Pons (tissue), 1 donor: ENCODE measurements around the gene MAST1.
A peak's percentile ranks its signal among the peaks of the same experiment; 100 is the strongest.
"Not testable (repeated sequence)": the region's sequence is repeated elsewhere in the genome, so short reads cannot be mapped to it uniquely, and the experiment has no call there.

Source experiments
- DNase-seq: peaks from one replicate; pipeline ENCODE4 v3.0.0-alpha.2; 2016; ENCODE audit warnings: low spot score

Gene MAST1

DNA sequence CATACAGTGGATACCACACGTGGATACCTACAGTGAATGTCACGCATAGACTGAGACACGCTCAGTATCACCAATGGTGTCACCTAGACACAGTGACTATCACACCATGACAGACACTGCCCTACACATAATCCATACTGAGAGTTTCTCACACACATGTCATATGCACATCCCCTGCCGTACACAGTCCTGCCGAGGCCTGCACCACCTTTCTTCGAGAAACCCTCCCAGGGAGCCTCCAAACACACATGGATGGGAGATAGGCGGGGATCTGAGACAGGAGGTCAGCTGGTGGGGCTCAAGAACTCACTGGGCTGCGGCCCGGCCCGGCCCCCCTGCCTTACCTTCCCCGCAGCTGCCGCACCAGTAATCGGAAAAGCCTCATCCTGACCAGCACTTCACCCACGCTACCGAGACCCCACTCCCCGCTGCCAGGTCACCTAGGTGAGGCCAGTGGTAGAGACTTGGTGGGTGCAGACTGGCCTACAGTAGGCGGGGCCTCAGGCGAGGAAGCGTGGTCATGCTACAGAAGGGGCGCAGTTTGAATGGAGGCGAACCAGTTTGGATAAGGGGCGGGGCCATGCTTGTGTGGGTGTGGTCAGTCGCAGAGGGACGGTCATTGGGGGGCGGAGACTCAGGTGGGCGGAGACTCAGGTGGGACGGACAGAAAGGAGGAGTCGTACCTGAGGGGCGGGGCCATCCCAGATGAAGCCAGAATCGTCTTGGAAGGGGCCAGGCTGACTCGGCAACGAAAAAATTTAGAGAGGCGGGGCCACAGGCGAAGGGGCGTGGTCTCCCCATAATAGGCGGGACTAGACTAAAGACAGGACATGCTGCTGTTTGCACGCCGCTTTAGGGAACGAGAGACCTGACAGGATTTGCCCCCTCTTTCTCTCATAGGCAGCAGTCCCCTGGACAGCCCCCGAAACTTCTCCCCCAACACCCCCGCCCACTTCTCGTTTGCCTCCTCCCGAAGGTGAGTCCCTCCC, 2.1 kb downstream of the MAST1 start:
- DNase-seq, result no peak

GRCh38 chr19:12841094-12841493, 2.8 kb downstream of the MAST1 start:
- DNase-seq, result no peak

DNA sequence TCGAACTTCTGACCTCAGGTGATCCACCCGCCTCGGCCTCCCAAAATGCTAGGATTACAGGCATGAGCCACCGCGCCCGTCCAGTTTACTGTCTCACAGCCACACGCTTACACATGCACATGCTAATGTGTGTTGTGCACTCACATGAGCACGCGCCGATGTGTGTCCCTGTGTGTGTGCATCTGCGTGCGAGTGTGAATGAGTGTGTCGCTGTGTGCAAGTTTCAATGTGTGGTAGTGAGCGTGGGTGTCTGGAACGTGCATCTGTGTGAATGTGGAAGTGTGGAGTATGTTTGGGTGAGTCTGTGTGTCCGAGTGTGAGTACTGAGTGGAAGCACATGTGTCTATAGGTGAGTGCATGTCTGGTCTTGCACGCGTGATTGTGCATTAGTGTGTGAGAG, 4.2 kb downstream of the MAST1 start:
- no peak for DNase-seq

DNA sequence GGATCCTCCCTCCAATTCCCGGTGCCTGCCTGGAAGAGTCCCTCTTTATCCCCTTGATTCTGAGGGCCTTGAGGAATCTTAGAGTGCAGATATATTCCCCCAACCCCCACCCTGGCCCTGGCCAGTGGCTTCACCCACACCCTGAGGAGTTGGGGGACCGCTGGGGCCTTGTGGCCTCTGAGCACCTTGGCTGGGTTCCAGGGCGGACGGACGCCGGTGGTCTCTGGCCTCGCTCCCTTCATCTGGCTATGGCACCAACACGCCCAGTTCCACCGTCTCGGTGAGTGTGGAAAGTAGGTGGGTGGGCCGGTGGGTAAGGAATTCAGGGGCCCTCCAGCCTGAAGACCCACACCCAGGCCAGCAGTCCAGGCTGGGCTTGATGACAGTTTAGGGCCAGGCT, 5.0 kb downstream of the MAST1 start:
- no peak for DNase-seq

GRCh38 chr19:12843999-12844732, 5.9 kb downstream of the MAST1 start:
- no peak for DNase-seq

GRCh38 chr19:12846613-12847012, 8.3 kb downstream of the MAST1 start:
- DNase-seq, result not testable (repeated sequence)

- peak; percentile 58 for DNase-seq
Observed at GRCh38 chr19:12847159-12848139, 9.1 kb downstream of the MAST1 start.

GRCh38 chr19:12856653-12857052, 18.3 kb downstream of the MAST1 start:
- DNase-seq, result no peak

GRCh38 chr19:12858041-12858928, 20.0 kb downstream of the MAST1 start:
- no peak for DNase-seq

- no peak for DNase-seq
Observed at GRCh38 chr19:12859546-12859945, 21.2 kb downstream of the MAST1 start.

DNA sequence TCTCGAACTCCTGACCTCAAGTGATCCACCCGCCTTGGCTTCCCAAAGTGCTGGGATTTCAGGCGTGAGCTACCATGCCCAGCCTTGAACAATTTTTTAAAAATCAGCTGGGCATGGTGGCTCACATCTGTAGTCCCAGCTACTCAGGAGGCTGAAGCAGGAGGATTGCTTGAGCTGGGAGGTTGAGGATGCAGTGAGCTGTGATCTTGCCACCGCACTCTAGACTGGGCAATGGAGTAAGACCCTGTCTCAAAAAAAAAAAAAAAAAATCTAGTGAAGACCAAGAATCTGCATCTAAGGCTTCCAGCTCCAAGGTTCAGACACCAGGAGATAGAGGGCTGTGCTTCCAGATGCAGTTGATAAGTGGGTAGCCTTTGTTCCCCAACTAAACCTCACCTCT, 25.8 kb downstream of the MAST1 start:
- no peak for DNase-seq

DNA sequence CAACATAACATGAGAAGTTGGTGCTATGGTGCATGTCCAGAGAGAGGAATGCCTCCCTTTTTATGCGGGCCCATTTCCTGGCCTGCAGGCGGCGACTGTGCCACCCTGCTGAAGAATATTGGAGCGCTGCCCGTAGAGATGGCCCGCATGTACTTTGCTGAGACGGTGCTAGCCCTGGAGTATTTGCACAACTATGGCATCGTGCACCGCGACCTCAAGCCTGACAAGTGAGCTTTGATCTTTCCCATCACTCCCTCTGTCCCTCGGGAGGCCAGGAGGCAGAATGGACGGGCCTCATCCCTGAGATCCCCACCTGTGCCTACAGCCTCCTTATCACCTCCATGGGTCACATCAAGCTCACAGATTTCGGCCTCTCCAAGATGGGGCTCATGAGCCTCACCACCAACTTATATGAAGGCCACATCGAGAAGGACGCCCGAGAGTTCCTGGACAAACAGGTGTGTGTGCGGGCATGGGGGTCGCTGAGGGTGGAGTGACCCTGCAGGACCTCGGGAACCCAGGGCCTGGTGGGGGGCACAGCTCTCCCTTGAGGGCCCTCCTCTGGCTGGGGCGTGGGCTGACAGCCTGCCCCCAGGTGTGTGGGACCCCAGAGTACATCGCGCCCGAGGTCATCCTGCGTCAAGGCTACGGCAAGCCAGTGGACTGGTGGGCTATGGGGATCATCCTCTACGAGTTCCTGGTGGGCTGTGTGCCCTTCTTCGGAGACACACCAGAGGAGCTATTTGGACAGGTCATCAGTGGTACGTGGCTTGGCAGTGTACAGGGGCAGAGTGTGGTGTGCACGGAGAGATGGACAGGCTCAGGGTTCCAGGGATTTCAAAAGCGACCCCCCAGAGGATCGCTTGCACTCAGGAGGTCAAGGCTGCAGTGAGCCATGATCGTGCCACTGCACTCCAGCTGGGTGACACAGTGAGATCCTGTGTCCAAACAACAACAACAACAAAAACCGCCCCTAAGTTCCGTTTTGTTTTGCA, 26.7 kb downstream of the MAST1 start:
- no peak for DNase-seq

- DNase-seq, result no peak
Observed at GRCh38 chr19:12865746-12866415, 27.6 kb downstream of the MAST1 start.

DNA sequence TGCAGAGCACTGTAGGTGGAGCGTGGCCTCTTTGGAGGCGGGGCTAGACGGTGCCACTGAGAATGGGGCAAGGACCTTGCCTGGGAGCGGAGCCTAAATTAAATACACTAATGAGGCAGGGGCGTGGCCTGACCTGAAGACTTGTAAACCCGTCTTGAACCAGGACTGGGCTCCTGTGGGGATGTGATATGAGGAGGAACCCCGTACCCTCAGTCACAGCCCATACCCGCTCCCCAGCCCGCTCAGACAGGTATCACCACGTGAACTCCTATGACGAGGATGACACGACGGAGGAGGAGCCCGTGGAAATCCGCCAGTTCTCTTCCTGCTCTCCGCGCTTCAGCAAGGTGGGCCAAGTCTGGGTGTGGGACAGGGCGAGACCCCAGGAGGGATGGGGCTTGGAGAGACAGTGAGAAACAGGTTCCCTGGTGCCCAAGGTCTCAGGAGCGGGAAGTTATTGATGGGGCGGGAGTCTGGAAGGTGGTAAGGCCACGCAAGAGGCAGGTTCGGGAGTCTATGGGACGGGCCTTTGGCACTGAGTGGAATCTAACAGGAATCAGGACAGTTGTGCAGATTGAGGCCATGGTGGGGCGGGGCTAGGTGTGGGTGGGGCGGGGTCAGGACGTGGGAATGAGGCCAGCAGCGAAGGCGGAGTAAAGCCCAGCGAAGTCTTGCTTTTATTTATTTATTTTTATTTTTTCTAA, 28.3 kb downstream of the MAST1 start:
- DNase-seq, result no peak

DNA sequence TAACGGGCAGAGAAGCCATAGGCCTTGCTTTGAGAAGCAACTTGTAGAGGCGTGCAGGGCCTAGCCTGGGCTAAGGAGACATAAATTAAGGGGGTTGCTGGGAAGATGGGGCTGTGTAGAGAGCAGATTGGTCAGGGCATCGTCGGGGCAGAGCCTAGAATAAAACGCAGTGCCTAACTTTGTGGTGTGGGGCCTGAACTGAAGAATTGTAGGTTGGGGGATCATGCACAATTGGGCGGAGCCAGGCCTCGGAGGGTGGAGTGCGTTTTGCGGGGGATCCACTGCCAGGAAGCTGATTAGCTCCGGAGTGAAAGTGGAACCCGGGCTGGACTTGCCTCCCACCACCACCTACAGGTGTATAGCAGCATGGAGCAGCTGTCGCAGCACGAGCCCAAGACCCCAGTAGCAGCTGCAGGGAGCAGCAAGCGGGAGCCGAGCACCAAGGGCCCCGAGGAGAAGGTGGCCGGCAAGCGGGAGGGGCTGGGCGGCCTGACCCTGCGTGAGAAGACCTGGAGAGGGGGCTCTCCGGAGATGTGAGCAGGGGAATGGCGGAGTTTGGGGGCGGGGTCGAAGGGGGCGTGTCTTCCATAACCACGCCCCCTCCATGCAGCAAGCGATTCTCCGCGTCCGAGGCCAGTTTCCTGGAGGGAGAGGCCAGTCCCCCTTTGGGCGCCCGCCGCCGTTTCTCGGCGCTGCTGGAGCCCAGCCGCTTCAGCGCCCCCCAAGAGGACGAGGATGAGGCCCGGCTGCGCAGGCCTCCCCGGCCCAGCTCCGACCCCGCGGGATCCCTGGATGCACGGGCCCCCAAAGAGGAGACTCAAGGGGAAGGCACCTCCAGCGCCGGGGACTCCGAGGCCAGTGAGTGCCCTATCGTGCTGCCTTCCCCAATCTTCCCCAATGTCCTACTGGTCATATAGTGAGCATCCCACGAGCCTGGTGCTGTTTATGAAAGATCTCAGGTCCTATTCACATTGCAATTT, 29.1 kb downstream of the MAST1 start:
- no peak for DNase-seq

- no peak for DNase-seq
Observed at GRCh38 chr19:12868540-12869112, 30.3 kb downstream of the MAST1 start.

DNA sequence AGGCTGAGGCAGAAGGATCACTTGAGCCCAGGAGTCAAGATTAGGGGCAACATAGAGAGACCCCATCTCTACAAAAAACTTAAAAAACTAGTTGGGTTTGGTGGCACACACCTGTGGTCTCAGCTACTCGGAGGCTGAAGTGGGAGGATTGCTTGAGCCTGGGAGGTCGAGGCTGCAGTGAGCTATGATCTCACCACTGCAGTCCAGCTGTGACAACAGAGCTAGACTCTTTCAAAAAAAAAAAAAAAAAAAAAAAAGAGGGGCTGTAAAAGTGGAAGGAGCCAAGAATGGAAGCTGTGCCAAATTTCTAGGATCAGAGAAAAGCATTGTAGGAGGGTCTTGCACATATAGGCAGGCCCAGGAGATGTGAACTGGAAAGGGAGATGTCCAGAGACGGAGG, 33.4 kb downstream of the MAST1 start:
- DNase-seq, result no peak
